Activated naive CD4-positive, alpha-beta T cell treated with anti-CD3 and anti-CD28 coated beads, Interleukin-2, amount 50 U/mL, for 24 hours (primary cell): ENCODE data around the gene RNF223.
"Not testable (repeated sequence)": the region's sequence is repeated elsewhere in the genome, so short reads cannot be mapped to it uniquely, and the experiment has no call there.

ENCODE experiments used
- H3K27ac Mint-ChIP-seq: one replicate; pipeline ENCODE4 v1.8.0; 2021; ENCODE audit warnings: mild to moderate bottlenecking, mixed read lengths
- H3K27me3 Mint-ChIP-seq: one replicate; pipeline ENCODE4 v1.8.0; 2021; ENCODE audit warnings: mixed read lengths
- H3K36me3 Mint-ChIP-seq: one replicate; pipeline ENCODE4 v1.8.0; 2021; ENCODE audit warnings: mixed read lengths
- H3K4me1 Mint-ChIP-seq: one replicate; pipeline ENCODE4 v1.8.0; 2021; ENCODE audit warnings: mixed read lengths
- H3K4me3 Mint-ChIP-seq: one replicate; pipeline ENCODE4 v1.8.0; 2021; ENCODE audit warnings: mild to moderate bottlenecking, mixed read lengths
- H3K9me3 Mint-ChIP-seq: one replicate; pipeline ENCODE4 v1.8.0; 2021; ENCODE audit warnings: mixed read lengths

RNF223 gene

GRCh38 chr1:1115136-1115785, 41.2 kb upstream of the RNF223 start:
- H3K4me3 Mint-ChIP-seq: peak overlapping the region; percentile 90

GRCh38 chr1:1114431-1114830, 40.3 kb upstream of the RNF223 start:
- H3K36me3 Mint-ChIP-seq: peaks cover 13% of the 10 kb centered on the region
- H3K9me3 Mint-ChIP-seq: no peaks in the 10 kb centered on the region
- H3K4me3 Mint-ChIP-seq: peak overlapping the region; percentile 90
- H3K27me3 Mint-ChIP-seq: no peaks in the 10 kb centered on the region
- H3K27ac Mint-ChIP-seq: no peak overlapping the region
- H3K4me1 Mint-ChIP-seq: peaks cover 16% of the 10 kb centered on the region

More at GRCh38 chr1:1115136-1115785, 41.2 kb upstream of the RNF223 start:
- Mint-ChIP-seq H3K4me1 (peaks cover 16% of the 10 kb centered on the region), H3K36me3 (peaks cover 13% of the 10 kb centered on the region), H3K9me3 (no peaks in the 10 kb centered on the region), H3K27ac (peak overlapping the region; percentile 59), H3K27me3 (no peaks in the 10 kb centered on the region)

GRCh38 chr1:1112237-1112985, 38.3 kb upstream of the RNF223 start:
- Mint-ChIP-seq H3K36me3 (peaks cover 13% of the 10 kb centered on the region), H3K27ac (no peak overlapping the region), H3K4me1 (peaks cover 20% of the 10 kb centered on the region), H3K4me3 (no peak overlapping the region), H3K27me3 (no peaks in the 10 kb centered on the region), H3K9me3 (no peaks in the 10 kb centered on the region)

- Mint-ChIP-seq H3K27me3 (no peaks in the 10 kb centered on the region), H3K36me3 (peaks cover 13% of the 10 kb centered on the region), H3K4me1 (peaks cover 22% of the 10 kb centered on the region), H3K4me3 (no peak overlapping the region), H3K9me3 (no peaks in the 10 kb centered on the region), H3K27ac (no peak overlapping the region)
Measured at GRCh38 chr1:1111516-1112236, 37.6 kb upstream of the RNF223 start.

GRCh38 chr1:1110561-1110971, 36.5 kb upstream of the RNF223 start:
- no peaks in the 10 kb centered on the region for H3K27me3 Mint-ChIP-seq
- H3K27ac Mint-ChIP-seq: no peak overlapping the region
- no peak overlapping the region for H3K4me3 Mint-ChIP-seq
- H3K36me3 Mint-ChIP-seq: peaks cover 15% of the 10 kb centered on the region
- H3K4me1 Mint-ChIP-seq: peaks cover 30% of the 10 kb centered on the region
- no peaks in the 10 kb centered on the region for H3K9me3 Mint-ChIP-seq

GRCh38 chr1:1109743-1110142, 35.6 kb upstream of the RNF223 start:
- no peaks in the 10 kb centered on the region for H3K27me3 Mint-ChIP-seq
- no peak overlapping the region for H3K4me3 Mint-ChIP-seq
- peaks cover 15% of the 10 kb centered on the region for H3K36me3 Mint-ChIP-seq
- H3K9me3 Mint-ChIP-seq: no peaks in the 10 kb centered on the region
- H3K4me1 Mint-ChIP-seq: peaks cover 28% of the 10 kb centered on the region
- no peak overlapping the region for H3K27ac Mint-ChIP-seq

- H3K36me3 Mint-ChIP-seq: peaks cover 3% of the 10 kb centered on the region
- H3K4me3 Mint-ChIP-seq: no peak overlapping the region
- no peaks in the 10 kb centered on the region for H3K9me3 Mint-ChIP-seq
- no peaks in the 10 kb centered on the region for H3K27me3 Mint-ChIP-seq
- no peak overlapping the region for H3K27ac Mint-ChIP-seq
- peaks cover 43% of the 10 kb centered on the region for H3K4me1 Mint-ChIP-seq
Measured at GRCh38 chr1:1106510-1107221, 32.6 kb upstream of the RNF223 start.

GRCh38 chr1:1104152-1104551, 30.0 kb upstream of the RNF223 start:
- H3K27me3 Mint-ChIP-seq, H3K9me3 Mint-ChIP-seq, H3K36me3 Mint-ChIP-seq, H3K27ac Mint-ChIP-seq: not testable (repeated sequence)
- peak overlapping the region; percentile 7 for H3K4me3 Mint-ChIP-seq
- peaks cover 62% of the 10 kb centered on the region for H3K4me1 Mint-ChIP-seq

GRCh38 chr1:1101503-1101902, 27.4 kb upstream of the RNF223 start:
- Mint-ChIP-seq H3K36me3 (peaks cover 10% of the 10 kb centered on the region), H3K27ac (no peak overlapping the region), H3K4me1 (peaks cover 70% of the 10 kb centered on the region), H3K9me3 (peaks cover 5% of the 10 kb centered on the region), H3K27me3 (no peaks in the 10 kb centered on the region), H3K4me3 (no peak overlapping the region)

- H3K4me3 Mint-ChIP-seq: peak overlapping the region; percentile 37
- peaks cover 5% of the 10 kb centered on the region for H3K9me3 Mint-ChIP-seq
- no peaks in the 10 kb centered on the region for H3K27me3 Mint-ChIP-seq
- peaks cover 62% of the 10 kb centered on the region for H3K4me1 Mint-ChIP-seq
- H3K27ac Mint-ChIP-seq: no peak overlapping the region
- H3K36me3 Mint-ChIP-seq: peaks cover 10% of the 10 kb centered on the region
Measured at GRCh38 chr1:1100296-1100695, 26.2 kb upstream of the RNF223 start.

GRCh38 chr1:1099506-1100183, 25.5 kb upstream of the RNF223 start:
- Mint-ChIP-seq H3K4me1 (peaks cover 58% of the 10 kb centered on the region), H3K9me3 (peaks cover 5% of the 10 kb centered on the region), H3K4me3 (peak overlapping the region; percentile 27), H3K36me3 (peaks cover 10% of the 10 kb centered on the region), H3K27ac (peak overlapping the region; percentile 84), H3K27me3 (no peaks in the 10 kb centered on the region)

- H3K4me1 Mint-ChIP-seq: peaks cover 50% of the 10 kb centered on the region
- peaks cover 10% of the 10 kb centered on the region for H3K36me3 Mint-ChIP-seq
- H3K27me3 Mint-ChIP-seq: no peaks in the 10 kb centered on the region
- peak overlapping the region; percentile 27 for H3K4me3 Mint-ChIP-seq
- peak overlapping the region; percentile 84 for H3K27ac Mint-ChIP-seq
- H3K9me3 Mint-ChIP-seq: peaks cover 5% of the 10 kb centered on the region
Measured at GRCh38 chr1:1098681-1099421, 24.7 kb upstream of the RNF223 start.

- not testable (repeated sequence) for H3K27me3 Mint-ChIP-seq, H3K9me3 Mint-ChIP-seq, H3K36me3 Mint-ChIP-seq, H3K27ac Mint-ChIP-seq, H3K4me3 Mint-ChIP-seq
- peaks cover 36% of the 10 kb centered on the region for H3K4me1 Mint-ChIP-seq
Measured at GRCh38 chr1:1096136-1096535, 22.0 kb upstream of the RNF223 start.

GRCh38 chr1:1094981-1095380, 20.9 kb upstream of the RNF223 start:
- peaks cover 25% of the 10 kb centered on the region for H3K4me1 Mint-ChIP-seq

More at GRCh38 chr1:1094981-1095380, 20.9 kb upstream of the RNF223 start:
- no peak overlapping the region for H3K27ac Mint-ChIP-seq
- no peaks in the 10 kb centered on the region for H3K27me3 Mint-ChIP-seq
- peaks cover 5% of the 10 kb centered on the region for H3K36me3 Mint-ChIP-seq
- no peak overlapping the region for H3K4me3 Mint-ChIP-seq
- H3K9me3 Mint-ChIP-seq: no peaks in the 10 kb centered on the region
